Naive B cell (primary cell): ENCODE data around the gene PCDH9. TPM values are rescaled to one million over a fixed set of nuclear protein-coding genes. Genes with fewer than 3 reads are reported as not detected.

Experiments used
- ATAC-seq, 2 donors: fragments of 150-1000 bp; cut with Tn5 transposase; 2 replicates each; pipeline ENCODE4 v1.10.0; 2021; ENCODE audit warnings: low read depth in 2 of 2, mild to moderate bottlenecking in 2 of 2, moderate library complexity in 2 of 2
- DNase-seq: peaks from one replicate; pipeline ENCODE4 v3.0.0; 2022
- H3K27ac Mint-ChIP-seq, 6 donors: one replicate each; pipeline ENCODE4 v1.8.0; 2020 to 2022; ENCODE audit warnings: mild to moderate bottlenecking in 6 of 6, mixed read lengths in 6 of 6, moderate library complexity in 5 of 6, inconsistent platforms in 2 of 6
- H3K27me3 Mint-ChIP-seq, 3 donors: one replicate each; pipeline ENCODE4 v1.8.0; 2021 to 2022; ENCODE audit warnings: mixed read lengths in 3 of 3, mild to moderate bottlenecking in 1 of 3
- H3K36me3 Mint-ChIP-seq, 2 donors: one replicate each; pipeline ENCODE4 v1.8.0; 2020 to 2022; ENCODE audit warnings: mixed read lengths in 2 of 2, inconsistent platforms in 1 of 2, mild to moderate bottlenecking in 1 of 2
- H3K4me1 Mint-ChIP-seq, 3 donors: one replicate each; pipeline ENCODE4 v1.8.0; 2020 to 2022; ENCODE audit warnings: mixed read lengths in 3 of 3, inconsistent platforms in 1 of 3, mild to moderate bottlenecking in 1 of 3, moderate library complexity in 1 of 3
- H3K4me3 Mint-ChIP-seq, 8 donors: one replicate each; pipeline ENCODE4 v1.8.0; 2020 to 2022; ENCODE audit warnings: mild to moderate bottlenecking in 8 of 8, mixed read lengths in 8 of 8, moderate library complexity in 8 of 8, inconsistent platforms in 2 of 8
- H3K9me3 Mint-ChIP-seq, 7 donors: one replicate each; pipeline ENCODE4 v1.8.0; 2020 to 2022; ENCODE audit warnings: mixed read lengths in 7 of 7, mild to moderate bottlenecking in 5 of 7, inconsistent platforms in 2 of 7, moderate library complexity in 1 of 7
- polyA plus RNA-seq, 6 donors: library from polyadenylated mRNA; unstranded; fragments of 300-500 nt; fragmentation: Illumina TruSeq; gene quantifications; one replicate each; pipeline ENCODE4 v1.2.3, GENCODE V29; 2021; ENCODE audit warnings: low read depth in 6 of 6

Gene PCDH9
- polyA plus RNA-seq, 6 donors from 2014 or later, result 49.9 to 70.2 (median 57.2) TPM

DNA sequence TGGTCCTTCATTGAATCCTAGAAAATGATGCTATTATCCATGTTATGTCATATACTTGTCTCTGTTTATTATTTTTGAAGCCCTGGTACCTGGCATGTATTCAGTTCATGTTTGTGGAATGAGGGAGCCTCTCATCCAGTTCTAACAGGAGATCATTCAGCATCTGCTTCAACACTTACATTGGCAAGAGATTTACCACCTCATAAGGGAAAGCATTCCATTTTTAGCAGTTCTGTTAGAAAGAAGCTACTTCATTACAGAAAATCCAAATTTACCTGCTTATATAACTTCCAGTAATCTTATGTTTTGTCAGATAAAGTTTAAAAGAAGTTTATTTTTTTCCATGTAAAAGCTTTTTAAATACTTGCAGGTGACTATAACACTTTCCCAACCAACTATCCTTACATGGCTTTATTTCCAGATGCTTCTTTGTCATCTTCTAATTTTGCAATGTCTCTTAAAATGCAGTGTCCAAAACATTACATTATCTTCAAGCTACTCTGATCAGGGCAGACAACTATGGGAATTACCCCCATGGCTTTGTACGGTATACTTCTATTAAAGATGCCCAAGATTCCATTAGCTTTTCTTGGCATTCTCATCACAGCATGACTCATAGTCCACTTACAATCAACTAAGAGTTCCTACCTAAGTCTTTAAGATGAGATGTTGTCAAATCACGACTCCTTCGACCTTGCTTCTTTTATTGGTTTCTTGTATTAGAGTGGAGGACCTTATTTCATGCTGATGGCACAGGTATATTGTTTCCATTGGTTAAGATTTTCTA, 262.1 kb downstream of the PCDH9 start:
- no peak overlapping the region for H3K27ac Mint-ChIP-seq
- peaks cover 0 to under 1% of the 10 kb centered on the region in 2 donors for H3K36me3 Mint-ChIP-seq
- H3K9me3 Mint-ChIP-seq, result no peaks in the 10 kb centered on the region
- no peak for ATAC-seq
- peaks cover 0 to 11% (median 6%) of the 10 kb centered on the region in 3 donors for H3K4me1 Mint-ChIP-seq
- H3K4me3 Mint-ChIP-seq, result no peak overlapping the region
- DNase-seq, result no peak
- no peaks in the 10 kb centered on the region for H3K27me3 Mint-ChIP-seq

DNA sequence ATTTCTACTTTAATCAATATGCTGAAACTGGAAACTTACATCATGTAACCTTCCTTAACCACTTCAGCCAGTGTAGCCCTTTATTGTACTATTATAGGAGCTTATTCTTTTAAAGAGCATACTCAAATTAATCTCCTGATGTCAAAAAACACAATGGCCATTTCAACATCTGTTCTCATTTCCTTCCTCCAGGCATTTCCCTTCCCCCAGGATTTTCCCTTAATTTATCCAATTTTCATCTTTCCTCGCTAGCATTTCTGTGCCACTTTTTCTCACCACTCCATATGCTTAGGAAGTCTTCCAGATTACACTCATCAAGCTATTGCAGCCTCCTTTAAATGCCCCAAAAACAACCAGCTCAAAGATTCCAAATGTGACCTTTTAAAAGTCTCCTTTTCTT, 265.0 kb downstream of the PCDH9 start:
- DNase-seq (no peak), ATAC-seq (no peak)
- H3K27ac Mint-ChIP-seq, result no peak overlapping the region
- H3K36me3 Mint-ChIP-seq, result no peaks in the 10 kb centered on the region
- no peak overlapping the region for H3K4me3 Mint-ChIP-seq
- H3K27me3 Mint-ChIP-seq, result no peaks in the 10 kb centered on the region
- no peaks in the 10 kb centered on the region for H3K9me3 Mint-ChIP-seq
- H3K4me1 Mint-ChIP-seq, result peaks cover 0 to 6% (median under 1%) of the 10 kb centered on the region in 3 donors

DNA sequence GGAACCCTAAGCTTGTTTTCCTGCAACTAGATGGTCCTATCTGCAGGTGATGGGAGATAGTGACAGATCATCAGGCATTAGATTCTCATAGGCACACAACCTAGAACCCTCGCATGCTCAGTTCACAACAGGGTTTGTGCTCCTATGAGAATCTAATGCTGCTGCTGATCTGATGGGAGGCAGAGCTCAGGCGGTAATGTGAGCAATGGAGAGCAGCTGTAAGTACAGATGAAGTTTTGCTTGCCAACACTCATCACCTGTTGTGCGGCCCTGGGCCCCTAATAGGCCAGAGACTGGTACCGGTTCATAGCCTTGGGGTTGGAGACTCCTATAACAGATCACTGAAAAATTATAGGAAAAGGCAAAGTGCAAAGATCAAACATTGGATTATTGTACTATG, 267.2 kb downstream of the PCDH9 start:
- no peaks in the 10 kb centered on the region for H3K27me3 Mint-ChIP-seq
- DNase-seq (no peak), ATAC-seq (no peak)
- no peak overlapping the region for H3K27ac Mint-ChIP-seq
- H3K9me3 Mint-ChIP-seq, result no peaks in the 10 kb centered on the region
- no peaks in the 10 kb centered on the region for H3K36me3 Mint-ChIP-seq
- H3K4me3 Mint-ChIP-seq, result peak overlapping the region in 1 of 8 donors; percentile 42
- peaks cover 0 to 5% (median 0%) of the 10 kb centered on the region in 3 donors for H3K4me1 Mint-ChIP-seq

DNA sequence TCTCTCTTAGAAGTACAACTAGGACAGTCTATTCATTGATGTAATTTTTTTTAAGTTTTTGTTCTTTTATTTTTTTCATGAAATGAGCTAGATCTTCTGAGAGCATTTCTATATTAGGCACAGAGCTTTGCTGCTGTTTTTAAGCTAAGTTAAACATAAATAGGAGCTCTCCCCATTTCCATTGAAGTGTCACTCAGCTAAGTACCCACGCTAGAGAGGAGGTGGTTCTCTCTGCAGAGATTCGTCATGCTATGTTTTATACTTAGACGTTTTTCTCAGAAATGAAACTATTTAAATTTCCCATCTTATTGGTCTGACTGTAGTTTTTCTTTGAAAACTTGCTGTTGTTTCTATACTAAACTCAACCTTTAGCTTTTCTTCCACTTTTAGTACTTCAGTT, 271.5 kb downstream of the PCDH9 start:
- Mint-ChIP-seq H3K27ac (peak overlapping the region in 1 of 6 donors; percentile 35), H3K27me3 (no peaks in the 10 kb centered on the region), H3K9me3 (no peaks in the 10 kb centered on the region), H3K4me3 (no peak overlapping the region), H3K36me3 (no peaks in the 10 kb centered on the region), H3K4me1 (peaks cover 0 to 9% (median 3%) of the 10 kb centered on the region in 3 donors)
- ATAC-seq (no peak), DNase-seq (no peak)

DNA sequence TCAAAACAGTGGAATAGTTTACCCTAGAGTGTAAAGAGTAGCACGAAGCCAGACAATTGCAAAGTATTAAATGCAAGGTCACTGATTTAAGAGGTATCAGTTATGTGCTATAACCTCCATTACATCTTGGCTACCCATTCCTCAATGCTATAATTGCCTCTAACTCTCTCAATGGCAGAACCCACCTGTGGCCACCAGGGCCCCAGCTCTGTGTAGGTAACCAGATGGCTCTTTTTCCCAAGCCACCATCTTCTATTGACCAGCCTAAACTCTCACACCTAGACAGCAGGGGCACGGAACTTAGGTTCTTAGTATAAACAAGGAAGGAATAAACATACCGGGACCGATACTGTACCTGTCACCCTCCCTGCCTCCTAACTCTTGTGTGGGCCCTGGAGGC, 277.6 kb downstream of the PCDH9 start:
- Mint-ChIP-seq H3K36me3 (no peaks in the 10 kb centered on the region), H3K4me1 (peaks cover 5 to 8% (median 7%) of the 10 kb centered on the region in 3 donors), H3K27ac (no peak overlapping the region), H3K4me3 (no peak overlapping the region), H3K27me3 (no peaks in the 10 kb centered on the region), H3K9me3 (no peaks in the 10 kb centered on the region)
- no peak for DNase-seq
- no peak for ATAC-seq

DNA sequence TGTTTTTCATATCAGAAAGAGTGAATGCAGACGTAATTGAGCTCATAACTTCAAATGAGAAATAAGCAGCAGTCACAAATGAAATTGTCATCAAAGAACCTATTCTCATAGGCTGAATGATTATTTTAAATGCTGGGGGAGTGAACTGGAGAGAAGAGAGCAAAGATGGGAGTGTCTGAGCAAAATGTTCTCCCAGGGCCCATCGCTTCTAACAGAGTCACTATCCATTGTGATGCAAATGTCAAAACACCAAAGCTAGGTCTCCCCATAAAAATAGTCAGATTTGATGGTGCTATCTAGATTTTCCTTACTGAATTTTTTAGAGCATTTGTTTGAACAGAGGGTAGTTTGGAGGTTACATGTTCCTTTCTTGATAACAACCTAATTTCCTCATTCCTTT, 278.7 kb downstream of the PCDH9 start:
- Mint-ChIP-seq H3K9me3 (no peaks in the 10 kb centered on the region), H3K4me3 (no peak overlapping the region), H3K36me3 (no peaks in the 10 kb centered on the region), H3K27ac (peak overlapping the region in 1 of 6 donors; percentile 7), H3K4me1 (peaks cover 6 to 7% (median 6%) of the 10 kb centered on the region in 3 donors), H3K27me3 (no peaks in the 10 kb centered on the region)
- DNase-seq (no peak), ATAC-seq (no peak)

DNA sequence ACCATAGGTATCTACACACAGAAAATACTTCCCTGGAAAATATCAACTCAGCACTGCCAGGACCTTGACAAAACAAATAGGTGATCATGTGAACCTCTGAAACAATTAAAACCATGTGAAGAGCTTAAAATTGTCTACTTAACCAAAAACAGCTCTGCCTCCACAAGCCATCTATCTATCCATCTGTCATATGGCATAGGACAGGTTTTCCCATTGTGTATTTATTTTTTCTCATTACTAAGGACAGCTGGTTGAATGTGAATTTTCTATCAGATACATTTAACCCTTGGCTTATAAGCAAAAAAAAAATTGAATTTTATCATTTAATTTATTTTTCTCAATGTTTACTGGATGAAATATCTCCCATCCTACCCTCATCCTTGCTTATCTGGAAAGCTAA, 279.5 kb downstream of the PCDH9 start:
- H3K27me3 Mint-ChIP-seq, result no peaks in the 10 kb centered on the region

DNA sequence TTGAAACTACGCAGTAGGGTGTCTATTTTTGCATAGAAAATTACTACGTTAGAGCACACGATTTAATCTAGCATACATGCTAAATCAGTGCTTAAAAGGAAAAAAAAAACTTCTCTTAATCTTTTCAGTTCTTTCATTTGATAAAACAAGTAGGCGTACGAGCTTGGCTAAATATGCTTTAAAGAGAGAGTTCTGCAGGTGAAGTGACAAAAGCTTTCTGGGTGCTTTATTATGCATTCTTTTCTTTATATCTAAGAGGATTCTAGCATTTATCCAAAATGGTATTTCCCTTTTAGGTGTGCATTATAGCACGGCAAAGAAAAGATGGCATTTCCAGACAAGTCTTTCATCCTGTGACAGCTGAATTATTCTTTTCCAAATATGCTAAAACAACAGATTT, 281.2 kb downstream of the PCDH9 start:
- Mint-ChIP-seq H3K27me3 (no peaks in the 10 kb centered on the region), H3K4me3 (no peak overlapping the region), H3K4me1 (peaks cover 18 to 20% (median 19%) of the 10 kb centered on the region in 3 donors), H3K36me3 (no peaks in the 10 kb centered on the region), H3K27ac (peak overlapping the region in 1 of 6 donors; percentile 5), H3K9me3 (no peaks in the 10 kb centered on the region)
- ATAC-seq, result no peak
- no peak for DNase-seq

More for the DNA sequence above, 279.5 kb downstream of the PCDH9 start:
- Mint-ChIP-seq H3K36me3 (no peaks in the 10 kb centered on the region), H3K9me3 (no peaks in the 10 kb centered on the region), H3K27ac (peak overlapping the region in 1 of 6 donors; percentile 52), H3K4me1 (peaks cover 6 to 7% (median 7%) of the 10 kb centered on the region in 3 donors), H3K4me3 (no peak overlapping the region)
- no peak for DNase-seq
- ATAC-seq, result no peak

DNA sequence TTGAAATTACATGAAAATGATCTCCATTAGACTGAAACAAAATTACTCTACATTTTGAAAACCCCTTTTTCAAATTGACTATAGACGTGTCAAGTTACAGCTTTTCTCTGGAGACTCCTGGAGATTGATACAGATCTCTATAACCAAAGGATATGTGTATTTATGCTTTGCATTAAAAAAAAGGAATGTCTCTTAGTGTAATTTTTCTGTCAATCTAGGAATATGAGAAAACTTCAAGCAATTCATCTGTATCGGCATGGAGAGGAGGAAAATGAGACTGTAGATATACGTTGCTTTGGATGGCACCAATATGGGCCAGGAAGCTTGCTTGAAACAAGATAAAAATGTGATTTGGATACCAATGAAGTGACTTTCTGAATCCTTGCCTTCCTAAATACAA, 286.6 kb downstream of the PCDH9 start:
- Mint-ChIP-seq H3K27ac (no peak overlapping the region), H3K4me3 (no peak overlapping the region), H3K27me3 (no peaks in the 10 kb centered on the region), H3K9me3 (peaks cover 0 to 12% (median 3%) of the 10 kb centered on the region in 7 donors), H3K36me3 (no peaks in the 10 kb centered on the region), H3K4me1 (peaks cover 18 to 23% (median 20%) of the 10 kb centered on the region in 3 donors)
- DNase-seq (no peak), ATAC-seq (no peak)

DNA sequence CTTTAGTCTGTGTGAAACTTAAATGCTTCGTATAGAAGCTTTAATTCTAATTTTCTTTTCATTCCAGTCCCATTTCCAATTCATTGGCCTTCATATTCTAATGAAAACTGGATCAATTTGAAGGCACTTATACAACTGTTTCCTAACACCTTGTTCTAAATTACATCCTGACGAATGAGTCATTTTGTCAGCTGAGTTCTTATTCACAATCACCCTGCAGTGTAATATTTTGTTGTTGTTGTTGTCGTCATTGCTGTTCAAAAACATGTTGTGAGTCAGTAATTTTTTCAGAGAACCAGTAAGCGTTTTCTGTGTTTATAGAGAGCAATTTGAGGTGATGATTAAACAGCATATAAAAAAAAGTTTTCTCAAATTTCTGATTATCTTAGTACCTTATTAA, 290.0 kb downstream of the PCDH9 start:
- peaks cover 9 to 12% (median 10%) of the 10 kb centered on the region in 3 donors for H3K4me1 Mint-ChIP-seq
- H3K27ac Mint-ChIP-seq, result no peak overlapping the region

DNA sequence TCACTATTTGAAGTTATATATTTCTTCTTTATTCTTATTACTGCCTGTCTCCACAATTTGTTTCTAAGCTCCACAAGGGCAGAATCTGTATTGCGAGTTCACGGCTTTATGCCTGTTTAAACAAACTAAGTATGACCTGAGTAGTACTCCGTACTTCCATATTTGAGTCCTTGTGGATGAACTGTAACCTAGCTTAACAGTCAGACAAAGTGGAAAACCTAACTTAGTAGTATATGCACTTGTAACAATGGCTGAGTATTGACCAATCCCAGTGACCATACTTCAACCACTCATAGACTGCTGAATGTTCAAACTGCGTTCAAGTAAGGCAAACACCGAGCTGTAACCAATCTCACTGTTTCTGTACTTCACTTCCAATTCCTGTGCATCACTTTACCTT, 292.7 kb downstream of the PCDH9 start:
- ATAC-seq (no peak), DNase-seq (no peak)
- Mint-ChIP-seq H3K4me1 (peaks cover 0 to 12% (median 7%) of the 10 kb centered on the region in 3 donors), H3K9me3 (peaks cover 0 to 12% (median 3%) of the 10 kb centered on the region in 7 donors), H3K27ac (no peak overlapping the region), H3K27me3 (no peaks in the 10 kb centered on the region), H3K4me3 (no peak overlapping the region), H3K36me3 (no peaks in the 10 kb centered on the region)

More for the DNA sequence above, 290.0 kb downstream of the PCDH9 start:
- DNase-seq, result no peak
- peaks cover 0 to 12% (median 3%) of the 10 kb centered on the region in 7 donors for H3K9me3 Mint-ChIP-seq
- no peaks in the 10 kb centered on the region for H3K36me3 Mint-ChIP-seq
- no peaks in the 10 kb centered on the region for H3K27me3 Mint-ChIP-seq
- ATAC-seq, result no peak
- H3K4me3 Mint-ChIP-seq, result no peak overlapping the region

DNA sequence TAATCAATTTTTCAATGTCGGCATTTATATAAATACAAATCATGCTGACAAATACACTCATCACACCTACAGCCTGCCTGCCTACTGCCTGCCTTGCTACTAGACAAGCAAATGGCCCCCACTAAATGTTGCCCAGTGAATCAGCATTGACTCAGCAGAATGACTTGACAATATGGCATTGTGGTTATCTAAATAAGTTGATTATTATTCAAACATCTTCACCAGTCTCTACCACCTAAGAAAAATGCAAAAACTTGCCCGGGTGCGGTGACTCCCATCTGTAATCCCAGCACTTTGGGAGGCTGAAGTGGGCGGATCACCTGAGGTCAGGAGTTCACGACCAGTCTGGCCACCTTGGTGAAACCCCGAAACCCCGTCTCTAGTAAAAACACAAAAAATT, 296.1 kb downstream of the PCDH9 start:
- H3K4me1 Mint-ChIP-seq, result peaks cover 0 to 12% (median 7%) of the 10 kb centered on the region in 3 donors
- no peaks in the 10 kb centered on the region for H3K9me3 Mint-ChIP-seq
- H3K27ac Mint-ChIP-seq, result peak overlapping the region in 1 of 6 donors; percentile 9
- peak overlapping the region in 1 of 8 donors; percentile 12 for H3K4me3 Mint-ChIP-seq
- ATAC-seq (no peak), DNase-seq (no peak)
- H3K27me3 Mint-ChIP-seq, result no peaks in the 10 kb centered on the region
- H3K36me3 Mint-ChIP-seq, result no peaks in the 10 kb centered on the region

DNA sequence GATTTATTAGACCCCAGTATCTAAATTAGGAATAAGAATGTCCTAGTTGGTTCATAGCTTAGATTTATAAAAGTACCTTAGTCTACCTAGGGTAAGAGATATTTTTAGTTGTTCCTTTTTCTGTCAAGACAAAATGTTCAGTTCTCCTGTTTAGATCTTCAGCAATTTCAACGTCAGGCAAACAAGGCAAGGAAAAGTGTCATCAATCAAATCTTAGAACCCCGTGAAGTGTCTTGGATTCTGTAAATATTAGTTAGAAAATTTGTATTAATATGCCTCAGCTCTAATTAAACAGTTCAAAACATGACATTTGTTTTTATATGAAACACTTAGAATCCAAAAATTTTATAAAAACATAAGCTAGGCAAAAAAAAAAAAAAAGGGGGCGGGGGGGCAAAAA, 296.6 kb downstream of the PCDH9 start:
- Mint-ChIP-seq H3K27ac (peak overlapping the region in 3 of 6 donors; percentile 13 to 38 (median 19)), H3K9me3 (no peaks in the 10 kb centered on the region), H3K4me1 (peaks cover 0 to 12% (median 7%) of the 10 kb centered on the region in 3 donors), H3K4me3 (peak overlapping the region in 5 of 8 donors; percentile 1 to 57 (median 12)), H3K27me3 (no peaks in the 10 kb centered on the region), H3K36me3 (no peaks in the 10 kb centered on the region)
- no peak for DNase-seq
- no peak for ATAC-seq

DNA sequence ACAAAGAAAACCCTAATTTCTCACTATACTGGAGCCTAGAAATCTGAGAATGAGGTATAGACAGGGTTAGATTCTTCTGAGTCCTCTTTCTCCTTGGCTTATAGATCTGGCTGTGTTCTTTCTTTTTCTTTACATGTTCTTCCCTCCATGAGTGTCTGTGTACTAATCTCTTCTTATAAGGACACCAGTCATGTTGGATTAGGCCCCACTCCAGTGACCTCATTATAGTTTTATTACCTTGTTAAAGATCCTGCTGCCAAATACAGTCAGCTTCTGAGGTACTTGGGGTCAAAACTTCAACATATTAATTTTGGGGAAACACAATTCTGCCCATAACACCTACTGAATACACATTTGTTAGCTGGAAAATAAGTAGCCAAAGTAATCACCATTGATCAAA, 302.6 kb downstream of the PCDH9 start:
- Mint-ChIP-seq H3K27ac (peak overlapping the region in 5 of 6 donors; percentile 36 to 89 (median 46)), H3K27me3 (no peaks in the 10 kb centered on the region), H3K4me3 (no peak overlapping the region), H3K9me3 (no peaks in the 10 kb centered on the region), H3K4me1 (peaks cover 11 to 20% (median 12%) of the 10 kb centered on the region in 3 donors), H3K36me3 (no peaks in the 10 kb centered on the region)
- DNase-seq (no peak), ATAC-seq (no peak)
